Mucosa of stomach (tissue), 1 donor: Measurements from ENCODE around the gene OR4S1.

Experiments
- H3K27me3 ChIP-seq: one replicate; pipeline ENCODE4 v1.7.0; 2013; ENCODE audit warnings: mild to moderate bottlenecking, low read length; ENCODE audit not compliant: control insufficient read depth, insufficient read depth
- H3K36me3 ChIP-seq: one replicate; pipeline ENCODE4 v1.7.0; 2013; ENCODE audit warnings: low read length; ENCODE audit not compliant: control insufficient read depth, insufficient read depth
- H3K4me1 ChIP-seq: one replicate; pipeline ENCODE4 v1.7.0; 2013; ENCODE audit warnings: mild to moderate bottlenecking, low read length; ENCODE audit not compliant: control insufficient read depth, insufficient read depth
- H3K4me3 ChIP-seq: one replicate; pipeline ENCODE4 v1.7.0; 2013; ENCODE audit warnings: low read length
- H3K9ac ChIP-seq: one replicate; pipeline ENCODE4 v1.7.0; 2013; ENCODE audit warnings: mild to moderate bottlenecking, low read length, moderate library complexity
- H3K9me3 ChIP-seq: one replicate; pipeline ENCODE4 v1.7.0; 2013; ENCODE audit warnings: mild to moderate bottlenecking, low read length, moderate library complexity; ENCODE audit not compliant: control insufficient read depth
- donor health status: Pancreatic carcinoma.

Gene OR4S1

GRCh38 chr11:48354013-48354412 is 48.0 kb downstream of the OR4S1 start:
- Histone ChIP-seq H3K9ac (no peak overlapping the region), H3K9me3 (no peaks in the 10 kb centered on the region), H3K4me1 (no peaks in the 10 kb centered on the region), H3K27me3 (no peaks in the 10 kb centered on the region), H3K4me3 (no peak overlapping the region), H3K36me3 (no peaks in the 10 kb centered on the region)

GRCh38 chr11:48354677-48355076 is 48.7 kb downstream of the OR4S1 start:
- H3K4me3 ChIP-seq: no peak overlapping the region
- H3K9ac ChIP-seq: no peak overlapping the region
- no peaks in the 10 kb centered on the region for H3K36me3 ChIP-seq
- no peaks in the 10 kb centered on the region for H3K27me3 ChIP-seq
- no peaks in the 10 kb centered on the region for H3K9me3 ChIP-seq
- no peaks in the 10 kb centered on the region for H3K4me1 ChIP-seq
